Retina (tissue), 1 donor: Measurements from ENCODE around the gene GAB3.
A peak's percentile ranks its signal among the peaks of the same experiment; 100 is the strongest.

Experiments
- DNase-seq: peaks from one replicate; pipeline ENCODE4 v3.0.0-alpha.2; 2016

The GAB3 gene

GRCh38 chrX:154749856-154750255 is 1.0 kb downstream of the GAB3 start:
- DNase-seq: no peak

DNA sequence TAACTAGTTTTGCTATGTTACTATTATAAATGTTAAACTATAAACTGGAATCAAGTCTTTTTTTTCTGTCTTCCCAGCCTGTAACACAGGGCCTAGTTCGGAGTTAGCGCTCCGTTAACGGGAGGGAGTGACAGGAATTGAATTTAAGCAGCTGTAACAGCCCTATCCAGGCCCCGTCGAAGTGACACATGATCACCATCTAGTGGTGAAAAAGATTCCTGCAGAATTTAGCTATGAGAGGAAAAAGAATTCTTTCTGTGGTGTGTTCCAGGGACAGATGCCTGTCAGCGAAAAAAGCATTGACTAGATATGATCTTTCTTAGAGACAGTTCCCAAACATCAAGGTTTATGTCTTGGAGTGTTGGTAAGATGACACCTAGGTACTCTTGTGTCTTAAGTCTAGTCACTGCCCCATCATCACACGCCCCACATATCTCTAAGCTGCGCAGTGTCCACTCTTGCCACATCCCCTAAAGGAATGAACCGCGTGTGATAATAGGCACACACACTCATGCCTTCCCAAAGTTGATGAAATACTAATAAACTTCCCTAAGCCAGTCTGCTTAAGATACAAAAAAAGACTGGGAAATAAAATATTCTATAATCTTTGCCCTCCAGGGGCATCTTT is 2.1 kb downstream of the GAB3 start:
- peak; percentile 64 for DNase-seq

GRCh38 chrX:154742613-154743012 is 8.3 kb downstream of the GAB3 start:
- DNase-seq: no peak

DNA sequence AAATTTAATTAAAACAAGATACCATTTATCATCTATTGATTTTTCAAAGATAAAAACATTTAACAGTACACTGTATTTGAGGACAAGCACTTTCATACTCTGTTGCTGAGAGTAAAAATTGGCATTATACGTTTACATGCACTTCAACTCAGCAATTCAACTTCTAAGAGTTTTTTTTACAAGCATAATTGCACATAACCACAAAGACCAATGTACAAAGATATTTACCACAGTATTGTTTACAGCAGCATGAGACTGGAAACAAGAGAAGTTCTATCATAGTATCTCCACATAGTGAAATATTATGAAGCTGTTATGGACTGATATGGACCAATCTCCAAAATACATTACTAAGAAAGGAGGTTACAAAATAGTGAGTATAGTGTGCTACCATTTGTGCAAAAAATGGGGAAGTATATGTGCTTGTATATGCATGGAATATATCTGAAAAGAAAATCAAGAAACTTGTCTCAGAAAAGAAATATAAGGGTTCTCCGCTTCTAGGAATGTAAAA is 10.9 kb downstream of the GAB3 start:
- no peak for DNase-seq

GRCh38 chrX:154738011-154738738 is 12.7 kb downstream of the GAB3 start:
- DNase-seq: no peak

DNA sequence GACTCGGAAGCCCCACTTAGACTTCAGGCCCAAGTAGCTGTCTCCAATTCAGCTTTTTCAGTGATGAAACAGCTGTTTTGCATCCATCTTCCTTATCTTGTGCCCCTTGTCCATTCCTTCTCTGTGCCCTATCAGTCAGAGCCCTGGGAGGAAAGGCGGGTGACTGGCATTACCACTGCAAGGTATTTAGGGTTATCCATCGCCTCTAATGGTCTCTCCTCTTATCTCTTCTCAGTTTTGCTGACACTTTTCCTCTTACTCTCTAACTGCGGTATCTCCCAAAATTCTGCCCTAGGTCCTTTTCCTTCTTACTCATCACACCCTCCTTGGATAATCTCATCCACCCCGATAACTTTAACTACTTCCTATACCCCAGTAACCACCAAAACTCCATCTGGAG is 13.7 kb downstream of the GAB3 start:
- DNase-seq: no peak

DNA sequence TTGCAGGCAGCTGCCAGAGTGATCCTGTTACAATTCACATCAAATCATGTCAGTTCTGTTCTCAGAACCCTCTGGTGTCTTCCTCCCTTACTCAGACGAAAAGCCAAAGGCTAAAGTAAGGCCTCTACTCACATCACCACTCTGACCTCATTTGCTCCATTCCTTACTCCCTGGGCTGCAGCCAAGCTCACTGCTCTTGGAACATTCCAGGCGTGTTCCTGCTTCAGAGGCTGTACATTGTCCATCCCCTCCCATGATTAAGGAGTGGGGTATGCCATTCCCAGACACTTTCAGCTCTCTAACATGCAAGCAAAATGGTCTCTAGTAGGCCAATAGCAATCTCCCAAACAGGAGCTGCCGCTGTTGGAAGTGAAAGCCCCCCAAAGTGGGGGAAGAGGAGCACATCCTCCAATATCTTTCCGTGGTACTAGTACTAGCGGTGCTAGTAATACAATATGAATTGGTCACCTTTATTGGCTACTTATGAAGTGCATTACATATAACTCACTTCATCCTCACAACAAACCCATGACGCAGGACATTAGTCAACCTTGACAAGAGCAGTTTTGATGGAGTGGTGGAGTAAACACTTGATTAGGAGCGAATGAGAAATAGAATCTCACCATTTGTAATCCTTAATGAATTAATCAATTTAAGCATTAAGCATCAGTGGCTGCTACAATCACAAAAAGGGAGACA is 15.0 kb downstream of the GAB3 start:
- no peak for DNase-seq

GRCh38 chrX:154734061-154734781 is 16.7 kb downstream of the GAB3 start:
- no peak for DNase-seq

DNA sequence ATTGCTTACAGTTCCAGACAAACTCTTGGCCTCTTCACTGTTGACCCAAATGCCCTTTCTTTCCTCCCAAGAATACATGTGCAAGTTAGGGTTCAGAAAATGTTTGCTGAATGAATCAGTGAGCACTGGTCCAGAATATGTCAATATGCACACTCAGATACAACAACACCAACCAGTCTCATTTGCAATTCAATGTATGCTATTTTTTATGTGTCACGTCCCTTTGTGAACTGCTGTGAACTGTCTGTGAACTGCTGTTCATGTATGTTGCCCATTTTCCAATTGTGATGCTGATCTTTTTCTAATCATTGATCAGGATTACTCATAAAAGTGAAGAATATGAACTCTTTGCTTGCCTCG is 17.8 kb downstream of the GAB3 start:
- DNase-seq: no peak

GRCh38 chrX:154732421-154733065 is 18.3 kb downstream of the GAB3 start:
- DNase-seq: no peak

- no peak for DNase-seq
These were observed 19.0 kb downstream of the GAB3 start for GRCh38 chrX:154731881-154732280.

DNA sequence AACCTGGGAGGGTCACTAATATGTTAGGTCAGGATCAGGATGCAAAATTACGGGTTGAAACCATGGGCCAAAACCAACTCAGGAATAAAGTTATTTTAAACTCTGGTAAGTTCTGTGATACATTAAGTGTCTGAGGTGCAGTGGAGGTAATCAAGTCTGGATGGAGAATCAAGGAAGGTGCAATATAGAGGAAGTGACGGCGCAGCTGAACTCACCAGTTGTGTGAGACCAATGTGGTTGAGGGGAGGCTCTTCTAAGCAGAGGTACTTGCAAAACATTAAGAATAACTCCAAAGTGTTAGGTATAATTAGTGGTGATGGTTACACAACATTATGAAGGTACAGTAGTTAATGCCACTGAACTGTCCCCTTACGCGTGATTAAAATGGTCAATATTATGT is 19.7 kb downstream of the GAB3 start:
- DNase-seq: no peak

GRCh38 chrX:154730253-154730891 is 20.5 kb downstream of the GAB3 start:
- no peak for DNase-seq

DNA sequence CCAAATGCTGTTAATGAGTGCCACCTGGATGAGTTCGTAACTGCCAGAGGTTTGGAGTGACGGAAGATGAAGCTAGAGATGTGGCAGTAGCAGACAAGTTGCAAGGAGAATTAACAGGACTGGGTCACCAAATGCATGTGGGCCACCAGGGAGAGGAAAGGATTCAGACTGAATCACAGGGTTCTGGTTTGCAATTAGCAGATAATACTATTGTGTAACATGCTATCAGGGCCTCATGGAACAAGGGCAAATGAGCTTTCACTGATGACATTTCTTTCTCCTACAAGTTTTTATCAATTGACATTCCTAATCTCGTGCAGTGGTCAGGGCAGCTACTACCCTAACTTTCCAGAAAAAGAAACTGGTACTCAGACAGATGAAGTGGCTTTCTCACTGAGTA is 21.4 kb downstream of the GAB3 start:
- no peak for DNase-seq

DNA sequence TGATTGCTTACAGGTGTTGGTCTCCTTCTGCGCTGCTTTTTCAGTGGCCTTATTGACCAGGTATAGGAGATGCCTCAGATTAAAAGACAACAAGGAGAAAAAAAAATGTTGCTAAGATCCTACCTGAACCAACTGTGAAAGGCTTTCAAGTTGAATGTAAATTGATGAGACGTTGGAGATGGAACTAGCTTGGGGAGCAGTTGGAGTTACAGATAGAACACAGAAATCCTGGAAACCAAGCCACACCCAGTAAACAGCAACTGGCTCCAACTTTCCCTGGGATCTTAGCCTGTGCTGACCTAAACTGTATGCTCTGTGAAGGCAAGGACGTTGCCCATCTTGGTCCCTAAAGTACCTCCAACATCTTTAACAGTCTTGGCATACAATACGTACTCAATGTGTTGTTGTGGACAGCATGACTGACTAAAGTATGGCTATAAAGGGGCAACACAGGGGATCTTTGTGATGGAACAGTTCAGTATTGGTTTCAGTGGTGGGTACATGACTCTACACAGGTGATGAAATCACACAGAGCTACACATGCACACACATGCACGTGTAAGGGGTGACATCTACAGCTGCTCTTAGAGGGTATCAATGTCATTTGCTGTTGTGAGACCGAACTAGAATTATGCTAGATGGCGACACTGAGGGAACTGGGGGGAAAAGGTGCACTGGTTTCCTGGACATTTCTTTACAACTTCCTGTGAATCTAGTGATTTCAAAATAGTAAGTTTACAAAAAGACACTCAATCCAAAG is 22.3 kb downstream of the GAB3 start:
- no peak for DNase-seq

DNA sequence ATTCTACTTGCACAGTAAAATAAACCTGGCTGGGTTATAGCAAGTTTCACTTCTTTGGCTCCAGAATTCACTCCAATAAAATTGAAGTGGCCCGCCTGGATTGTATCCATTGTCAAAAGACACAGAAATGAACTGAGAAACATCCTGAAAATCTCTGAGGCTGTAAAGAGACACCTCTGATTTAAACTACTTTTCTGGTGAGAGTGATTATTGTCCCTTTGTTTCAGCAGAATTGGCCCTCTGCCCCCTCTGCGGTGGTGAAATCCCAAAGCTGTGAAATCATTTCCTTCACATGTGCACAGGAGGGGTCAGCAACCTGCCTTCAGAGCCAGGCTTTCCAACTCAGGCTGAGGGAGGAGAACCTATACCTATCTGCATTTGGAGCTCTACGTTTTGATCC is 23.0 kb downstream of the GAB3 start:
- no peak for DNase-seq

- DNase-seq: no peak
These were observed 23.5 kb downstream of the GAB3 start for GRCh38 chrX:154727418-154727817.

DNA sequence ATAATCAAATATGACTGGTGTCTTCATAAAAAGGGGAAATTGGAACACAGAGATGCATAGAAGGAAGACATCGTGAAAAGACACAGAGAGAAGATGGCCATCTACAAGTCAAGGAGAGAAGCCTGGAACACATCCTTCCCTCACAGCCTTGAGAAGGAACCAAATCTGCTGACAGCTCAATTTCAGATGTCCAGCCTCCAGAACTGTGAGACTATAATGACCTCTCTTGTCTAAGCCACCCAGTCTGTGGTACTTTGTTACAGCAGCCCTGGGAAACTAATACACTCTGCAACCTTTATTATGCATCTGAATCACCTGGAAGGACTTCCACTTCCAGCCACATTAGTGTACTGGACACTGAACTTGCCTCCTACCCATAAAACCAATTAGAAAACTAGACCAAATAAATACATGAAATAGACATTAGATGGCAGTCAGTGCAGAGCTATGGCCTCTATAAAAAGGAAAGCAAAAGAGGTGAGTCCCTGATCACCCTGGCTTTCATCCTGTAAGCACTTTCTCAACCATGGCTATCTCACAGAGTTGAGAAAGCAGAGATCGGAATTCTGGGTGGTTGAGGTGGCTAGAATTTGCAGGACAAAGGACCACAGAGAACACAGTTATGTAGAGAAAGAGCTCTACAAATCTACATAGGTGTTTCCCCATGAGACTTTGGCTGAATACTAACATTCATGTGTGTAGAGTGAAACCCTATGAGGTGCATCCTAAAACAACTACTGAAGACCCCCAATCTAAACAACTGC is 25.7 kb downstream of the GAB3 start:
- DNase-seq: no peak

GRCh38 chrX:154721155-154721554 is 29.7 kb downstream of the GAB3 start:
- DNase-seq: no peak

DNA sequence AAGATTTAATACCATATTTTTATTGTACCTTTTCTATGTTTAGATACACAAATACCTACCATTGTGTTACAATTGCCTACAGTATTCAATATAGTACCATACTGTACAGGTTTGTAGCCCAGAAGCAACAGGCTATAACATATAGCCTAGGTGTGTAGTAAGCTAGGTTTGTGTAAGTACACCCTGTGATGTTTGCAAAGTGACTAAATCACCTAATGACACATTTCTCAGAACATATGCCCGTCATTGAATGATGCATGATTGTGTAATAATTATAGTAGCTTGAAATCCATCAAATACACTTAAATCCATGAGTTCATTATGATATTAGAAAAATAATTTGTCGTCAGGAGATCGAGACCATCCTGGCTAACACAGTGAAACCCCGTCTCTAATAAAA is 30.8 kb downstream of the GAB3 start:
- DNase-seq: no peak
